Spleen (tissue), 11 donors: Measurements from ENCODE around the gene IRF2. TPM values are rescaled to one million over a fixed set of nuclear protein-coding genes. Genes with fewer than 3 reads are reported as not detected.
A peak's percentile ranks its signal among the peaks of the same experiment; 100 is the strongest.

Source experiments
- DNase-seq: peaks from one replicate; pipeline ENCODE4 v3.0.0-alpha.2; 2020
- H3K27ac ChIP-seq, 8 donors: fragments of 200-600 bp; sonication (generic) in 7 of 8; 1 replicate in 4 of 8; 2 replicates in 4 of 8; pipeline versions ENCODE4 v1.5.0 to v1.8.0; 2016 to 2021; ENCODE audit warnings: inconsistent platforms in 4 of 8, mild to moderate bottlenecking in 4 of 8, moderate library complexity in 1 of 8
- H3K27me3 ChIP-seq, 7 donors: fragments of 200-600 bp; sonication (generic) in 6 of 7; replicated peaks in 1 of 7; 1 replicate in 4 of 7; 2 replicates in 3 of 7; pipeline versions ENCODE4 v1.5.0 to v1.8.0; 2016 to 2021; ENCODE audit warnings: inconsistent platforms in 3 of 7, mild to moderate bottlenecking in 1 of 7
- H3K36me3 ChIP-seq, 6 donors: fragments of 200-600 bp; sonication (generic) in 5 of 6; 1 replicate in 4 of 6; 2 replicates in 2 of 6; pipeline versions ENCODE4 v1.5.0 to v1.8.0; 2016 to 2021; ENCODE audit warnings: inconsistent platforms in 2 of 6
- H3K4me1 ChIP-seq, 6 donors: fragments of 200-600 bp; sonication (generic) in 5 of 6; 1 replicate in 3 of 6; 2 replicates in 3 of 6; pipeline versions ENCODE4 v1.5.0 to v1.8.0; 2016 to 2021; ENCODE audit warnings: inconsistent platforms in 3 of 6
- H3K4me3 ChIP-seq, 8 donors: fragments of 200-600 bp; sonication (generic) in 7 of 8; 1 replicate in 4 of 8; 2 replicates in 4 of 8; pipeline versions ENCODE4 v1.5.0 to v1.8.0; 2016 to 2021; ENCODE audit warnings: inconsistent platforms in 4 of 8, mild to moderate bottlenecking in 4 of 8, moderate library complexity in 2 of 8
- H3K9me3 ChIP-seq, 8 donors: fragments of 200-600 bp; sonication (generic) in 7 of 8; 1 replicate in 4 of 8; 2 replicates in 4 of 8; pipeline versions ENCODE4 v1.5.0 to v1.8.0; 2016 to 2021; ENCODE audit warnings: inconsistent platforms in 4 of 8
- POLR2A ChIP-seq, 3 donors: fragments of 450-650 bp; IDR thresholded peaks; one replicate each; pipeline ENCODE4 v1.5.1; 2017; ENCODE audit warnings: antibody characterized with exemption in 3 of 3, mild to moderate bottlenecking in 1 of 3
- POLR2AphosphoS5 ChIP-seq, 3 donors: sonication (generic); formaldehyde crosslinking; IDR thresholded peaks; one replicate each; pipeline ENCODE4 v1.5.1; 2017; ENCODE audit warnings: antibody characterized with exemption in 3 of 3
- WGBS, 5 donors: extraction: QIAGEN DNeasy Blood & Tissue Kit in 3 of 5; methylation state at CpG; one replicate each; pipeline versions ENCODE4 v1.1.5 to v1.1.7; 2013 to 2018; 5-methylcytosine and 5-hydroxymethylcytosine counted together
- intact Hi-C: fragments of 100-400 bp; cut with DNase I; formaldehyde crosslinking; loops from one replicate; pipeline ENCODE4 v1.15.0; 2023; ENCODE audit warnings: low total_unique reads
- polyA plus RNA-seq, 3 donors: library from polyadenylated mRNA; stranded (reverse); fragments of 200-250 nt; gene quantifications; one replicate each; pipeline ENCODE4 v1.2.1, GENCODE V29; 2013
- total RNA-seq, 7 donors: library from RNA; depleted of rRNA in 3 of 7; stranded (reverse); fragments of >200 nt in 3 of 7; fragmentation: NEBNext Ultra II Directional in 4 of 7; extraction: Animal tissue kit (Norgen Biotek cat#: 25700) in 4 of 7; gene quantifications; one replicate each; pipeline versions ENCODE4 v1.1.0 to v1.2.1, GENCODE V29; 2016 to 2021
- TF ChIP-seq, protein P1 (sequence below), 11 experiments: fragments of 200-600 bp in 7 of 11; fragments of 450-650 bp in 4 of 11; sonication (generic) in 4 of 11; IDR thresholded peaks in 8 of 11; conservative IDR thresholded peaks in 3 of 11; 1 replicate in 7 of 11; 2 replicates in 4 of 11; pipeline versions ENCODE4 v1.4.0 to v1.8.0; 2016 to 2021; ENCODE audit warnings: antibody characterized with exemption in 11 of 11, inconsistent platforms in 4 of 11, mild to moderate bottlenecking in 1 of 11
- donor health status: healthy with polysubstance abuse.
- donor health status: DM: no; HTN: no; CAD: no; lungs with moderate emphysema.
- donor health status: DM: no; HTN: no; CAD: no.
- donor health status: Bipolar disorder and iron deficiency.
- donor health status: healthy.
- donor health status: DM: no; HTN: no; CAD: no.
- donor health status: DM: yes; HTN: yes; CAD: no.

IRF2 gene
- total and polyA plus RNA-seq, 10 donors, result 27.1 to 101 (median 87.2) TPM

DNA sequence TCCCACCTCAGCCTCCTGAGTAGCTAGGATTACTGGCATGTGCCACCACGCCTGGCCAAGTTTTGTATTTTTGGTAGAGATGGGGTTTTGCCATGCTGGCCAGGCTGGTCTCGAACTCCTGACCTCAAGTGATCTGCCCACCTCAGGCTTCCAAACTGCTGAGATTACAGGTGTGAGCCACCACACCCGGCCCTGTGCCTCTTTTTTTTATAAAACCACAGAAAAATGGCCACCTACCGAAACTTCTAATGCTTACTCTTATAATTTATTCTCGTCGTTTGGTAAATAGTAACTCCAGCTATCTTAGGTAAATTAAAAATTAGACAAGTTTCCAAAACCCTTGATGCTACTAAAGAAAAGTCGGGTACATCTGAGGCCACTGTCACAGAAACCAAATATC, 54.4 kb downstream of the IRF2 start:
- H3K4me1 ChIP-seq, result peaks cover 39 to 100% (median 78%) of the 10 kb centered on the region in 6 donors
- peaks cover 0 to 71% (median 35%) of the 10 kb centered on the region in 6 donors for H3K36me3 ChIP-seq
- DNase-seq, result no peak
- peak overlapping the region; percentile 44 to 85 (median 74) for H3K27ac ChIP-seq
- WGBS, 5 donors, result 77 to 89% (median 83%) methylated on average over 7 of the region's 7 CpGs
- H3K4me3 ChIP-seq, result no peak overlapping the region
- no peaks in the 10 kb centered on the region for H3K27me3 ChIP-seq
- TF ChIP-seq, protein P1, sequence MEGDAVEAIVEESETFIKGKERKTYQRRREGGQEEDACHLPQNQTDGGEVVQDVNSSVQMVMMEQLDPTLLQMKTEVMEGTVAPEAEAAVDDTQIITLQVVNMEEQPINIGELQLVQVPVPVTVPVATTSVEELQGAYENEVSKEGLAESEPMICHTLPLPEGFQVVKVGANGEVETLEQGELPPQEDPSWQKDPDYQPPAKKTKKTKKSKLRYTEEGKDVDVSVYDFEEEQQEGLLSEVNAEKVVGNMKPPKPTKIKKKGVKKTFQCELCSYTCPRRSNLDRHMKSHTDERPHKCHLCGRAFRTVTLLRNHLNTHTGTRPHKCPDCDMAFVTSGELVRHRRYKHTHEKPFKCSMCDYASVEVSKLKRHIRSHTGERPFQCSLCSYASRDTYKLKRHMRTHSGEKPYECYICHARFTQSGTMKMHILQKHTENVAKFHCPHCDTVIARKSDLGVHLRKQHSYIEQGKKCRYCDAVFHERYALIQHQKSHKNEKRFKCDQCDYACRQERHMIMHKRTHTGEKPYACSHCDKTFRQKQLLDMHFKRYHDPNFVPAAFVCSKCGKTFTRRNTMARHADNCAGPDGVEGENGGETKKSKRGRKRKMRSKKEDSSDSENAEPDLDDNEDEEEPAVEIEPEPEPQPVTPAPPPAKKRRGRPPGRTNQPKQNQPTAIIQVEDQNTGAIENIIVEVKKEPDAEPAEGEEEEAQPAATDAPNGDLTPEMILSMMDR (IDR thresholded peaks at IDR 0.05 in 8 of 11, conservative IDR thresholded peaks at IDR 0.05 in 3 of 11), result no peak
- TF ChIP-seq POLR2AphosphoS5 (IDR thresholded peaks at IDR 0.05), result no peak
- no peak for TF ChIP-seq POLR2A (IDR thresholded peaks at IDR 0.05)
- no peaks in the 10 kb centered on the region for H3K9me3 ChIP-seq
- intact Hi-C loops, result loop anchor here (10.0 kb wide), 2 partner anchors 55 to 115 kb away; partner anchors contain the start of gene IRF2

DNA sequence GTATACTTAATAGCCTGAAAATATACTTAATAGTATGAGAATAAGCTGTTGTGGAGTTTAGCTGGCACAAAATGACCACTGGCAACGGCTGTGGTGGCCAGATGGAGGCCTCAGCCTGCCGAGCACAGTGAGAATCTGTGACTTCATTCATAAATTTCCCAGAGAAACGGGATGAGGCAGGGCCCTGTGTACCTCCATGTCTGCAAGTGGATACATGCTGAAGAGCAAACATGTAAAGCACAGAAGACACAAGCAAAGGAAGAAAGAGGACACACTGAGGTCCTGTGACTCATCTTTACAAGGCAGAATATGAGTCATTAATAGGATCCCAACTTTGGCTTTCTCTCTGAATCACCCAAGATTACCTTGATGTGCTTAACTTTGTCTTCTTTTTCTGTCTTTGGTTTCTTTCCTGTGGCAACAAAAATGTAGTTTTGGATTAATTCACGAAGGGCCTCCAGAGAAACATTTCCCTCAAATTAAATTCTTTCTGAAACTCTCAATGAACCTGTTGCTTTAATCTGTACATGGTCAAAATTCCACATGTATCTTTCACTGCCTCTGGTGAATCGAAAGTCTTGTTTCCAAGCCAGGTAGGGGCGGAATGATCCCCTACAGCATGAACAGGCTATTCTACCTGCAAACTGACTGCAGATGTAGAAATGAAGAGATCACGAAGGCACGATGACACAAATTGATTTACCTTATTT, 56.4 kb downstream of the IRF2 start:
- WGBS, 5 donors, result 67 to 77% (median 72%) methylated on average over 8 of the region's 8 CpGs
- H3K27me3 ChIP-seq, result no peaks in the 10 kb centered on the region
- no peak for DNase-seq
- H3K27ac ChIP-seq, result peak overlapping the region; percentile 70 to 93 (median 83)
- TF ChIP-seq, protein P1 (IDR thresholded peaks at IDR 0.05 in 8 of 11, conservative IDR thresholded peaks at IDR 0.05 in 3 of 11), result no peak
- TF ChIP-seq POLR2A (IDR thresholded peaks at IDR 0.05), result no peak
- TF ChIP-seq POLR2AphosphoS5 (IDR thresholded peaks at IDR 0.05), result no peak
- H3K36me3 ChIP-seq, result peaks cover 0 to 71% (median 33%) of the 10 kb centered on the region in 6 donors
- intact Hi-C loops, result loop anchor here (10.0 kb wide), 2 partner anchors 57 to 117 kb away; partner anchors contain the start of gene IRF2
- H3K4me1 ChIP-seq, result peaks cover 54 to 100% (median 82%) of the 10 kb centered on the region in 6 donors
- H3K4me3 ChIP-seq, result peak overlapping the region in 3 of 8 donors; percentile 25 to 57 (median 30)
- H3K9me3 ChIP-seq, result no peaks in the 10 kb centered on the region

DNA sequence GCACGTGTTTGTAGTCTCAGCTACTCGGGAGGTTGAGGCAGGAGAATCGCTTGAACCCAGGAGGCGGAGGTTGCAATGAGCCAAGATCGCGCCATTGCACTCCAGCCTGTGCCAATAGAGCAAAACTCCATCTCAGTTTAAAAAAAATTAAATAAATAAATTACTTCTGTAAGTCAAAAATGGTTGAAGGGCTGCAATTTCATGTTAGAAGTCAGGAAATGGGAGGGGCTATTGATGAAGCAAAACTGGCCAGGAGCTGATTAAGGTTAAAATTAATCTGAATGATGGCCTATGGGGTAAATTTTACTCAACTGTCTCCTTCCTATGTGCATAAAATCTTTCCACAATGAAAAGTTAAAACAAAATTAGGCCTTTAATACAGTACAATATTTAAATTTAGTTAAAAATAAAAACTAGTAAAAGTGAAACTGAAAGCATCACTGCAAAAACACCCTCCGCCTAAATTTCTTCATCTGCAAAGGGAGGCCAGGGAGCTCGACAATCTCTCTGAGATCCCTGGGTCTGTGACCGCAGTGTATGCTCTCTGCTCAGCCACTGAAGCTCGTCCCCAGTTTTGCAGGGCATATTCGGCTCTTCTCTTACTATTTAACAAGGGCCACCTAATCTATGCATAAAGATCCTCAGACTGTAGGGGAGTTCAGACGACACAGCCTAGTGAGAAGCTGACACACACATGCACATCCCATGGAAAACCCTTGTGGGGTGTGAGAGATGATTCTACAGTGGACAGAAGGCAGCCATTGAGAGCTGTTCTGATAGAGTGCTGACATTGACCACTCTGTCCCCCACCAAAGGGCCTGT, 57.2 kb downstream of the IRF2 start:
- H3K9me3 ChIP-seq, result no peaks in the 10 kb centered on the region
- intact Hi-C loops, result loop anchor here (10.0 kb wide), 2 partner anchors 58 to 118 kb away; partner anchors contain the start of gene IRF2
- DNase-seq, result no peak
- peak overlapping the region in 6 of 8 donors; percentile 13 to 57 (median 26) for H3K4me3 ChIP-seq
- peaks cover 0 to 71% (median 35%) of the 10 kb centered on the region in 6 donors for H3K36me3 ChIP-seq
- WGBS, 5 donors, result 40 to 48% (median 42%) methylated on average over 12 of the region's 12 CpGs
- H3K27ac ChIP-seq, result peak overlapping the region; percentile 70 to 93 (median 83)
- H3K27me3 ChIP-seq, result no peaks in the 10 kb centered on the region
- TF ChIP-seq POLR2AphosphoS5 (IDR thresholded peaks at IDR 0.05), result peak in 1 of 3 donors; percentile 51
- TF ChIP-seq POLR2A (IDR thresholded peaks at IDR 0.05), result no peak
- peaks cover 54 to 100% (median 82%) of the 10 kb centered on the region in 6 donors for H3K4me1 ChIP-seq

DNA sequence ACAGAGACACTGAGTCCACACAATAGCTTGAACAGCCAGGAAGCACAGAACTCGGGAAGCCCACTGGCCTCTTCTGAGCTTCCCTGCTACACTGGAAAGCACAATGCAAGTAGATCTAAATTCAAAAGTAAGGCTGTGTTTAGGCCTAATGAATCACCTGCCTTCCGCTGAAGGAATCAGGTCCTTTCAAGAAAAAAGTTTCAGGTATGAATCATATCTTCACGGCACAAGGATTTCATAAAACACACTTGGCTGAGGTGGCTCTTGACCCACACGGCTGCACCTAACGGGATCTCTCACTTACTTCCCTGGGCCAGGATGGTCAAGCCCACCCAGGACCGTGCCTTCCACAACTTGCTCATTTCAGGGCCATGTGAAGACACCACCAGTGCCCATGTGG, 59.3 kb downstream of the IRF2 start:
- Histone ChIP-seq H3K27me3 (no peaks in the 10 kb centered on the region), H3K4me1 (peaks cover 37 to 99% (median 68%) of the 10 kb centered on the region in 6 donors), H3K27ac (peak overlapping the region in 5 of 8 donors; percentile 69 to 85 (median 81)), H3K9me3 (no peaks in the 10 kb centered on the region), H3K36me3 (peaks cover 0 to 83% (median 35%) of the 10 kb centered on the region in 6 donors), H3K4me3 (no peak overlapping the region)
- WGBS, 5 donors, result 86 to 93% (median 91%) methylated on average over 6 of the region's 6 CpGs
- TF ChIP-seq, protein P1 (IDR thresholded peaks at IDR 0.05 in 8 of 11, conservative IDR thresholded peaks at IDR 0.05 in 3 of 11), result no peak
- peak in 2 of 3 donors; percentile 8 to 14 for TF ChIP-seq POLR2AphosphoS5 (IDR thresholded peaks at IDR 0.05)
- DNase-seq, result no peak
- intact Hi-C loops, result loop anchor here (10.0 kb wide), 2 partner anchors 60 to 120 kb away; partner anchors contain the start of gene IRF2
